Mesothelial cell of epicardium (in vitro differentiated cells): Measurements from ENCODE around the gene ADORA2B. TPM values are rescaled to one million over a fixed set of nuclear protein-coding genes. Genes with fewer than 3 reads are reported as not detected.

Experiments used
- DNase-seq, 2 experiments: peaks; one replicate each; pipeline ENCODE4 v3.0.0; 2021; ENCODE audit warnings: low spot score in 2 of 2; ENCODE audit not compliant: unreplicated experiment in 2 of 2
- H3K27ac Mint-ChIP-seq: 2 replicates; pipeline ENCODE4 v1.8.0; 2021; ENCODE audit warnings: mixed read lengths
- H3K27me3 Mint-ChIP-seq: 2 replicates; pipeline ENCODE4 v1.8.0; 2021; ENCODE audit warnings: low read depth, mixed read lengths
- H3K36me3 Mint-ChIP-seq: 2 replicates; pipeline ENCODE4 v1.8.0; 2021; ENCODE audit warnings: mixed read lengths
- H3K4me1 Mint-ChIP-seq: 2 replicates; pipeline ENCODE4 v1.8.0; 2021; ENCODE audit warnings: mixed read lengths
- H3K4me3 Mint-ChIP-seq: 2 replicates; pipeline ENCODE4 v1.8.0; 2021; ENCODE audit warnings: mild to moderate bottlenecking, moderate library complexity, mixed read lengths
- H3K9me3 Mint-ChIP-seq: 2 replicates; pipeline ENCODE4 v1.8.0; 2021; ENCODE audit warnings: mixed read lengths
- CTCF ChIP-seq: fragments of 200-600 bp; sonication (generic); IDR thresholded peaks from one replicate; pipeline ENCODE4 v1.5.0; 2021; ENCODE audit warnings: antibody characterized with exemption; ENCODE audit not compliant: unreplicated experiment
- total RNA-seq: library from RNA; stranded (reverse); gene quantifications from 3 replicates; pipeline ENCODE4 v1.2.1, GENCODE V29; 2021

ADORA2B gene
- total RNA-seq, 1 donor from 2014 or later: 4.6 TPM

GRCh38 chr17:15945527-15946191, 729 bp downstream of the ADORA2B start:
- no peak for TF ChIP-seq CTCF
- peaks cover 13% of the 10 kb centered on the region for H3K4me1 Mint-ChIP-seq
- H3K27ac Mint-ChIP-seq: no peak overlapping the region
- H3K27me3 Mint-ChIP-seq: peaks cover 40% of the 10 kb centered on the region
- peak overlapping the region; percentile 70 for H3K4me3 Mint-ChIP-seq
- H3K9me3 Mint-ChIP-seq: no peaks in the 10 kb centered on the region
- DNase-seq: no peak
- no peaks in the 10 kb centered on the region for H3K36me3 Mint-ChIP-seq

- no peaks in the 10 kb centered on the region for H3K36me3 Mint-ChIP-seq
- H3K4me3 Mint-ChIP-seq: peak overlapping the region; percentile 16
- no peak for TF ChIP-seq CTCF
- no peak for DNase-seq
- H3K4me1 Mint-ChIP-seq: peaks cover 13% of the 10 kb centered on the region
- no peaks in the 10 kb centered on the region for H3K9me3 Mint-ChIP-seq
- no peak overlapping the region for H3K27ac Mint-ChIP-seq
- H3K27me3 Mint-ChIP-seq: peaks cover 40% of the 10 kb centered on the region
These were observed 1.7 kb downstream of the ADORA2B start for GRCh38 chr17:15946611-15947120.

- Mint-ChIP-seq H3K36me3 (no peaks in the 10 kb centered on the region), H3K4me3 (peak overlapping the region; percentile 16), H3K9me3 (no peaks in the 10 kb centered on the region), H3K4me1 (peaks cover 13% of the 10 kb centered on the region), H3K27me3 (peaks cover 40% of the 10 kb centered on the region), H3K27ac (no peak overlapping the region)
- no peak for TF ChIP-seq CTCF
- no peak for DNase-seq
These were observed 2.3 kb downstream of the ADORA2B start for GRCh38 chr17:15947271-15947670.

- no peaks in the 10 kb centered on the region for H3K36me3 Mint-ChIP-seq
- no peak overlapping the region for H3K4me3 Mint-ChIP-seq
- H3K4me1 Mint-ChIP-seq: peaks cover 13% of the 10 kb centered on the region
- H3K27me3 Mint-ChIP-seq: peaks cover 33% of the 10 kb centered on the region
- TF ChIP-seq CTCF: no peak
- H3K27ac Mint-ChIP-seq: no peak overlapping the region
- DNase-seq: no peak
- H3K9me3 Mint-ChIP-seq: no peaks in the 10 kb centered on the region
These were observed 3.2 kb downstream of the ADORA2B start for GRCh38 chr17:15947976-15948752.

DNA sequence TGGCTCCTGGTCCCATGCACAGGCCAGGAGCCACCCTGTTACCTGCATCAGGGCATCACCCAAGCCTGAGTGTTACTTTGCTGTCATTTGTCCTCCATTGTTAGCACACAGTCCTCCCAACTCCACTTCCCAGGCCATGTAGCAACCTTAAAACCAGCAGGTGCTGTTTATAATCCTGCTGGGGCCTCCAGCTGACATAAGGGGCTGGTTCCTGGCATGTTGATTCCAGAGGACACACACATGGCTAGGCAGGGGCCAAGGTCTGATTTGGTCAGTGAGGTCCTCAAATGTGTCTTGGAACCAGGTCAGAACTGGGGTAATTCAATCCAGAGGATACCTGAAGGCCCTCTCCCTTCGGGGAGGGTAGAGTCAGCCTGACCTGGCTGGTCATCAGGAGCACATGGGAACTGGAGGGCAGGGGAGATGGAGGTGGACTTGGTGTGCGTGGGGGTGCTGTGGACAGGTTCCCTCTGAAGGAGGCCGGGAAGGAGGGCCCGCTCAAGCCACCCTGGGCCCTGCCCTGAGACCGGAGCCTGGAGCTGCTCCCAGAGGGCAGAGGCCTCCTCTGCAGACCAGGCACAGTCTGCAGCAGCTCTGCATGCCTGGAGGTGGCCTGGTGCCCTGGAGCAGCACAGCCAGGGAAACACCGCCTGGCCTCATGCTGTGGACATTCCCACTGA, 6.6 kb downstream of the ADORA2B start:
- Mint-ChIP-seq H3K36me3 (no peaks in the 10 kb centered on the region), H3K27ac (no peak overlapping the region), H3K4me3 (no peak overlapping the region), H3K27me3 (peaks cover 10% of the 10 kb centered on the region), H3K9me3 (no peaks in the 10 kb centered on the region), H3K4me1 (peaks cover 9% of the 10 kb centered on the region)
- no peak for TF ChIP-seq CTCF
- DNase-seq: no peak
